ENCODE measurements around the gene NRIP1.

Gene NRIP1

GRCh38 chr21:14977814-14978213 lies 87.0 kb downstream of the NRIP1 start:
- TF ChIP-seq POLR2AphosphoS5 (IDR thresholded peaks at IDR 0.05; ENCODE audit: borderline replicate concordance, low read depth, low read length): no peak
- no peak for TF ChIP-seq FOXP2 (optimal IDR thresholded peaks at IDR 0.05; ENCODE audit: control extremely low read depth, extremely low read length, insufficient read depth)
- no peak for TF ChIP-seq EZH2 (IDR thresholded peaks at IDR 0.05)
- no peaks in the 10 kb centered on the region for H3K36me3 ChIP-seq (ENCODE audit: insufficient read depth, low read length)
- H3K9ac ChIP-seq (ENCODE audit: insufficient read length): no peak overlapping the region
- H3K9me3 ChIP-seq (ENCODE audit: low read depth, low read length): no peaks in the 10 kb centered on the region
- no peak overlapping the region for H3K4me3 ChIP-seq
- H3K27ac ChIP-seq: no peak overlapping the region
- DNase-seq (ENCODE audit: low read depth, low spot score): no peak

- DNase-seq (ENCODE audit: low read depth, low spot score): no peak
- H3K36me3 ChIP-seq (ENCODE audit: insufficient read depth, low read length): no peaks in the 10 kb centered on the region
- no peak for TF ChIP-seq FOXP2 (optimal IDR thresholded peaks at IDR 0.05; ENCODE audit: control extremely low read depth, extremely low read length, insufficient read depth)
- TF ChIP-seq POLR2AphosphoS5 (IDR thresholded peaks at IDR 0.05; ENCODE audit: borderline replicate concordance, low read depth, low read length): no peak
- TF ChIP-seq EZH2 (IDR thresholded peaks at IDR 0.05): no peak
- no peak overlapping the region for H3K27ac ChIP-seq
- no peaks in the 10 kb centered on the region for H3K9me3 ChIP-seq (ENCODE audit: low read depth, low read length)
- H3K4me3 ChIP-seq: no peak overlapping the region
- no peak overlapping the region for H3K9ac ChIP-seq (ENCODE audit: insufficient read length)
Measured at GRCh38 chr21:14975136-14975919, 89.5 kb downstream of the NRIP1 start.

DNA sequence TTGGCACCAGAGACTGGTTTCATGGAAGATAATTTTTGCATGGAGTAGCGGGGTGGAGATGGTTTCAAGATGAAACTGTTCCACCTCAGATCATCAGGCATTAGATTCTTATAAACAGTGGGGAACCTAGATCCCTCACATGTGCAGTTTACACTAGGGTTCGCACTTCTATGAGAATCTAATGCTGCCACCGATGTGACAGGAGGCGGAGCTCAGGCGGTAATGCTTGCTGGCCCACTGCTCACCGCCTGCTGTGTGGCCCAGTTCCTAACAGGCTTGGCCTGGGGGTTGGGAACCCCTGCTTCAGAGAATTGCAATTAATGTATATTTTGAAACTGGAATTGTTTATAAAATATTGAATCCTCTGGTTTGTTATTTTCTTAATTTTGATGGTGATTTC lies 92.1 kb downstream of the NRIP1 start:
- Histone ChIP-seq H3K36me3 (ENCODE audit: insufficient read depth, low read length) (no peaks in the 10 kb centered on the region), H3K9ac (ENCODE audit: insufficient read length) (no peak overlapping the region), H3K9me3 (ENCODE audit: low read depth, low read length) (no peaks in the 10 kb centered on the region), H3K4me3 (no peak overlapping the region), H3K27ac (no peak overlapping the region)
- no peak for DNase-seq (ENCODE audit: low read depth, low spot score)
- no peak for TF ChIP-seq POLR2AphosphoS5 (IDR thresholded peaks at IDR 0.05; ENCODE audit: borderline replicate concordance, low read depth, low read length)
- TF ChIP-seq FOXP2 (optimal IDR thresholded peaks at IDR 0.05; ENCODE audit: control extremely low read depth, extremely low read length, insufficient read depth): no peak
- no peak for TF ChIP-seq EZH2 (IDR thresholded peaks at IDR 0.05)

GRCh38 chr21:14968821-14969220 lies 96.0 kb downstream of the NRIP1 start:
- no peaks in the 10 kb centered on the region for H3K36me3 ChIP-seq (ENCODE audit: insufficient read depth, low read length)
- no peak for TF ChIP-seq EZH2 (IDR thresholded peaks at IDR 0.05)
- no peak overlapping the region for H3K9ac ChIP-seq (ENCODE audit: insufficient read length)
- no peak overlapping the region for H3K4me3 ChIP-seq
- no peaks in the 10 kb centered on the region for H3K9me3 ChIP-seq (ENCODE audit: low read depth, low read length)
- DNase-seq (ENCODE audit: low read depth, low spot score): no peak
- H3K27ac ChIP-seq: no peak overlapping the region

GRCh38 chr21:14968029-14968428 lies 96.8 kb downstream of the NRIP1 start:
- no peak for DNase-seq (ENCODE audit: low read depth, low spot score)
- Histone ChIP-seq H3K9me3 (ENCODE audit: low read depth, low read length) (no peaks in the 10 kb centered on the region), H3K4me3 (no peak overlapping the region), H3K27ac (no peak overlapping the region), H3K9ac (ENCODE audit: insufficient read length) (no peak overlapping the region), H3K36me3 (ENCODE audit: insufficient read depth, low read length) (no peaks in the 10 kb centered on the region)
- TF ChIP-seq FOXP2 (optimal IDR thresholded peaks at IDR 0.05; ENCODE audit: control extremely low read depth, extremely low read length, insufficient read depth) (no peak), EZH2 (IDR thresholded peaks at IDR 0.05) (no peak), POLR2AphosphoS5 (IDR thresholded peaks at IDR 0.05; ENCODE audit: borderline replicate concordance, low read depth, low read length) (no peak)

DNA sequence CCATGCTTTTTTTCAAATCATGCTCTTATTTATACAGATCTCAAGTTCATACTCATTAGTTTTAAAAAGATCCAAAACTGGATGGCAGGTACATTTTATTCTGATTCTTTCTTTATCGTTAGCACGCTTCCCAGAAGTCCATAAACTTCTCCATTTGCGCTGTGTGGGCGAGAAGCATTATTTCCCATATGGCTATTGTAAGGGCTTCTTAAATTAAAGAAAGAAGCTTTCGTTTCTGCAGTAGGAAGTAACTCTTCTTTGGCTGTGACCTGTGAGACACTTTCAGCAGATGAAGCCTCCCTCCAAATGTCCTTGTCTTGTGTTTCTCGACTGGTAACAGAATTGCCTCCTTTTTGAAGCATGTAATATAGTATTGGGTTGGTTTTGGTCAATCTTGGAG lies 100.2 kb downstream of the NRIP1 start:
- Histone ChIP-seq H3K9me3 (ENCODE audit: low read depth, low read length) (no peaks in the 10 kb centered on the region), H3K27ac (no peak overlapping the region), H3K9ac (ENCODE audit: insufficient read length) (no peak overlapping the region), H3K4me3 (no peak overlapping the region), H3K36me3 (ENCODE audit: insufficient read depth, low read length) (no peaks in the 10 kb centered on the region)
- TF ChIP-seq POLR2AphosphoS5 (IDR thresholded peaks at IDR 0.05; ENCODE audit: borderline replicate concordance, low read depth, low read length): no peak
- no peak for TF ChIP-seq FOXP2 (optimal IDR thresholded peaks at IDR 0.05; ENCODE audit: control extremely low read depth, extremely low read length, insufficient read depth)
- no peak for TF ChIP-seq EZH2 (IDR thresholded peaks at IDR 0.05)
- DNase-seq (ENCODE audit: low read depth, low spot score): no peak

DNA sequence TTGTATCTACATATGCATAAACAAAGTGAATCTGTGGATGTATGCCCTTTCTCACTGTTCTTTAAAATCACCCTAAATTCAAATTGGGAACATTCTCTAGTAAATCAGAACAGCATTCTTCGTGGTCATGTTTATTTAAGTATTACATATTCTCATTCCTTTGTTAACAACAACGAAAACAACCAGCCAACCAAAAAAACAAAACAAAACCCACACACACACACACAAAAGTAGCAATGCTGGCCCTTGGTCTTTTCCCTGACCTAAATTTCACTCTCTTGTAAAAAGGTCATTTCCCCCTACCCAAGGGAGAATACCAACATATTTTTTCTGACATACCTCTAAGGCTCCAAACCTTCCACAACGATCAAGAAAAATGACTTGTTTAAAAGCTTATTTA lies 102.6 kb downstream of the NRIP1 start:
- TF ChIP-seq EZH2 (IDR thresholded peaks at IDR 0.05): no peak
- TF ChIP-seq POLR2AphosphoS5 (IDR thresholded peaks at IDR 0.05; ENCODE audit: borderline replicate concordance, low read depth, low read length): no peak
- no peak for TF ChIP-seq FOXP2 (optimal IDR thresholded peaks at IDR 0.05; ENCODE audit: control extremely low read depth, extremely low read length, insufficient read depth)
- no peak overlapping the region for H3K9ac ChIP-seq (ENCODE audit: insufficient read length)
- no peak overlapping the region for H3K27ac ChIP-seq
- no peak for DNase-seq (ENCODE audit: low read depth, low spot score)
- H3K4me3 ChIP-seq: no peak overlapping the region
- H3K9me3 ChIP-seq (ENCODE audit: low read depth, low read length): no peaks in the 10 kb centered on the region
- no peaks in the 10 kb centered on the region for H3K36me3 ChIP-seq (ENCODE audit: insufficient read depth, low read length)

GRCh38 chr21:14961502-14961901 lies 103.3 kb downstream of the NRIP1 start:
- no peak overlapping the region for H3K4me3 ChIP-seq
- no peak overlapping the region for H3K9ac ChIP-seq (ENCODE audit: insufficient read length)
- H3K27ac ChIP-seq: no peak overlapping the region
- DNase-seq (ENCODE audit: low read depth, low spot score): no peak
- H3K36me3 ChIP-seq (ENCODE audit: insufficient read depth, low read length): no peaks in the 10 kb centered on the region
- TF ChIP-seq FOXP2 (optimal IDR thresholded peaks at IDR 0.05; ENCODE audit: control extremely low read depth, extremely low read length, insufficient read depth): no peak
- TF ChIP-seq EZH2 (IDR thresholded peaks at IDR 0.05): no peak
- TF ChIP-seq POLR2AphosphoS5 (IDR thresholded peaks at IDR 0.05; ENCODE audit: borderline replicate concordance, low read depth, low read length): no peak
- no peaks in the 10 kb centered on the region for H3K9me3 ChIP-seq (ENCODE audit: low read depth, low read length)

DNA sequence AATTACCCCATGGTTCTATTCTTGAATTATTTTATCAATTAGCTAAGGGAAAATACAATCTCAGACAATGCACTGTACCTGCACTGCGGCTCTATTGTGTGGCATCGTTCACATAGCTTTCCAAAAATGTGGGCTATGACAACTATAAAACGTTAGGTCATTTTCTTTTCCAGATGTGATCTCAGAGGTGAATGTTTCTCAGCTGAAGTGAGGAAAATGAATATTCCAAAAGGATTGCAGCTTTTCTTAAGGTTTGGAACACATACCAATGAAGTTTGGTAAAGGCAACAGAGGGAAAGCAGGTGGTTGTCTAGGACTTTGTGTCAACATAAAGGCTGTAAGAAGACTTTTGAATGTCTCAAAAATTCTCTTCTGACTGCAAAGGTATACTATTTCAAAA lies 105.5 kb downstream of the NRIP1 start:
- no peak for DNase-seq (ENCODE audit: low read depth, low spot score)
- no peak overlapping the region for H3K4me3 ChIP-seq
- no peak overlapping the region for H3K27ac ChIP-seq
- H3K9me3 ChIP-seq (ENCODE audit: low read depth, low read length): no peaks in the 10 kb centered on the region
- no peak overlapping the region for H3K9ac ChIP-seq (ENCODE audit: insufficient read length)
- TF ChIP-seq FOXP2 (optimal IDR thresholded peaks at IDR 0.05; ENCODE audit: control extremely low read depth, extremely low read length, insufficient read depth): no peak
- TF ChIP-seq EZH2 (IDR thresholded peaks at IDR 0.05): no peak
- TF ChIP-seq POLR2AphosphoS5 (IDR thresholded peaks at IDR 0.05; ENCODE audit: borderline replicate concordance, low read depth, low read length): no peak
- H3K36me3 ChIP-seq (ENCODE audit: insufficient read depth, low read length): no peaks in the 10 kb centered on the region
